GM12874 (cell line): ENCODE measurements around the gene SMYD3.
A peak's percentile ranks its signal among the peaks of the same experiment; 100 is the strongest.

Experiments used
- TF ChIP-seq, protein P1 (sequence below): IDR thresholded peaks from 2 replicates; pipeline ENCODE4 v1.5.1; 2011; ENCODE audit warnings: low read depth, mild to moderate bottlenecking, control low read depth, low read length, moderate library complexity; ENCODE audit not compliant: insufficient read depth

The SMYD3 gene

GRCh38 chr1:246508897-246509688 is 2.0 kb upstream of the SMYD3 start:
- TF ChIP-seq, protein P1, sequence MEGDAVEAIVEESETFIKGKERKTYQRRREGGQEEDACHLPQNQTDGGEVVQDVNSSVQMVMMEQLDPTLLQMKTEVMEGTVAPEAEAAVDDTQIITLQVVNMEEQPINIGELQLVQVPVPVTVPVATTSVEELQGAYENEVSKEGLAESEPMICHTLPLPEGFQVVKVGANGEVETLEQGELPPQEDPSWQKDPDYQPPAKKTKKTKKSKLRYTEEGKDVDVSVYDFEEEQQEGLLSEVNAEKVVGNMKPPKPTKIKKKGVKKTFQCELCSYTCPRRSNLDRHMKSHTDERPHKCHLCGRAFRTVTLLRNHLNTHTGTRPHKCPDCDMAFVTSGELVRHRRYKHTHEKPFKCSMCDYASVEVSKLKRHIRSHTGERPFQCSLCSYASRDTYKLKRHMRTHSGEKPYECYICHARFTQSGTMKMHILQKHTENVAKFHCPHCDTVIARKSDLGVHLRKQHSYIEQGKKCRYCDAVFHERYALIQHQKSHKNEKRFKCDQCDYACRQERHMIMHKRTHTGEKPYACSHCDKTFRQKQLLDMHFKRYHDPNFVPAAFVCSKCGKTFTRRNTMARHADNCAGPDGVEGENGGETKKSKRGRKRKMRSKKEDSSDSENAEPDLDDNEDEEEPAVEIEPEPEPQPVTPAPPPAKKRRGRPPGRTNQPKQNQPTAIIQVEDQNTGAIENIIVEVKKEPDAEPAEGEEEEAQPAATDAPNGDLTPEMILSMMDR: peak; percentile 4; the same call in 1 of the 2 replicates

- TF ChIP-seq, protein P1: no peak
Observed at GRCh38 chr1:246506367-246506673, 759 bp downstream of the SMYD3 start.

DNA sequence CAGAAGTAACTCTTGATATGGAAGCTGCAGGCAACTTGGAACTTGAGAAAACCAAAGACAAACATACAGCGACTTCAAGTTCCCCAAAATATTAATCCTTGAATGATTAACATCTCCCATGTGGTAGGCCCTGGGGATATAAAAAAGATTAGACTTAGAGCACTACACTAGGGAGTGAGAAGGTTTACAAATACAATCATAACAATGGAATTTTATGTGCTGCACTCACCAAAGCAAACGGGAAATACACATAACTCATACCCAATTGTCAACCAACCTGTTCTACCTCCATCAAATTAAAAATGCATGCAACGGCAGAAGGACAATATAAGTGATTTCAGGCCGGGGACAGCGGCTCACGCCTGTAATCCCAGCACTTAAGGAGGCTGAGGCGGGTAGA is 3.7 kb downstream of the SMYD3 start:
- TF ChIP-seq, protein P1: no peak

- TF ChIP-seq, protein P1: peak; percentile 37; the same call in 1 of the 2 replicates
Observed at GRCh38 chr1:246497331-246497915, 9.7 kb downstream of the SMYD3 start.

DNA sequence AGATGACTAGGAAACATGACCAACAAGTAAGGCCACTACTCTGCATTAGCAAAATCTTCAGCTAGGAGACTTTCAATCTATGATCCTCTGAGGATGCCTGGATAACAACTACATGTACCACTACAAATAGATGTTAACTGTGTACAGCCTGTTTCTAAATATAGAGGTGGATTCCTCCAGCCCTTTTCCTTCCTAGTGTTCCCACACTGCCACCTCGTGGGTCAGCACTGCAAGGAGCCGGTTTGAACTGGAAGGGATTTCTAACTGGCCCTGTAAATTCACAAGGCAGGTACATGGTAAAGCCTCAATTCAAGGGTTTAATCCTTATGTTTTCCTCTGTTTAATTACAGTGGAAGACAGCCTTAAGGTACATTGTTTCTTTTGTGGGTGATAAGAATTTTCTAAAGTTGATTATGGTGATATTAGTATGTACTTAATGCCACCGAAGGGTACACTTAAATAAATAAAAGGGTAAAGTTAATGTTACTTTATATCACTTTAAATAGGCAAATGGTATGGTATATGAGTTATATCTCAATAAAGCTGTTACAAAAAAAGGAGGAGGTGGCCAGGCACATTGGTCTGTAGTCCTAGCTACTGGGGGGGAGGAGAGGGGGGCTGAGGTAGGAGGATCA is 14.4 kb downstream of the SMYD3 start:
- TF ChIP-seq, protein P1: peak; percentile 52; the same call in 1 of the 2 replicates

GRCh38 chr1:246491551-246492053 is 15.5 kb downstream of the SMYD3 start:
- TF ChIP-seq, protein P1: no peak

- TF ChIP-seq, protein P1: no peak
Observed at GRCh38 chr1:246488674-246489073, 18.4 kb downstream of the SMYD3 start.
